HTR-8/SVneo (cell line): ENCODE results near the gene TMEM87A.

ENCODE experiments used
- DNase-seq: peaks from one replicate; pipeline ENCODE4 v3.0.0; 2011; ENCODE audit warnings: low spot score, mixed read lengths; ENCODE audit not compliant: insufficient read length
- FAIRE-seq: peaks from 2 replicates; lab custom pipeline; 2011; peaks lifted over from hg19 to GRCh38; lab: Jason Lieb, UNC

TMEM87A gene

GRCh38 chr15:42210696-42211095 is 62.5 kb downstream of the TMEM87A start:
- no peak for DNase-seq
- no peak for FAIRE-seq

- peak; percentile 67 for FAIRE-seq
- peak; percentile 84 for DNase-seq
Measured at GRCh38 chr15:42207674-42208579, 65.3 kb downstream of the TMEM87A start, which contains the start of gene VPS39. Gene VPS39, minus strand, starts transcription at chr15:42208304. Its CDS starts 151 bp downstream, at chr15:42208153.

- no peak for DNase-seq
- no peak for FAIRE-seq
Measured at GRCh38 chr15:42206406-42206805, 66.8 kb downstream of the TMEM87A start.

GRCh38 chr15:42203891-42204290 is 69.3 kb downstream of the TMEM87A start:
- no peak for FAIRE-seq
- DNase-seq: no peak

GRCh38 chr15:42202653-42203052 is 70.6 kb downstream of the TMEM87A start:
- FAIRE-seq: no peak
- DNase-seq: no peak

- no peak for FAIRE-seq
- DNase-seq: no peak
Measured at GRCh38 chr15:42201801-42202200, 71.4 kb downstream of the TMEM87A start.

- DNase-seq: no peak
Measured at GRCh38 chr15:42199126-42199525, 74.1 kb downstream of the TMEM87A start.

GRCh38 chr15:42198516-42198915 is 74.7 kb downstream of the TMEM87A start:
- FAIRE-seq: no peak
- no peak for DNase-seq

More at GRCh38 chr15:42199126-42199525, 74.1 kb downstream of the TMEM87A start:
- FAIRE-seq: no peak

- peak; percentile 21 for DNase-seq
- no peak for FAIRE-seq
Measured at GRCh38 chr15:42194513-42194912, 78.7 kb downstream of the TMEM87A start.

GRCh38 chr15:42193383-42193782 is 79.8 kb downstream of the TMEM87A start:
- DNase-seq: no peak
- FAIRE-seq: no peak

- FAIRE-seq: no peak
- no peak for DNase-seq
Measured at GRCh38 chr15:42191610-42192346, 81.5 kb downstream of the TMEM87A start.

- no peak for DNase-seq
- no peak for FAIRE-seq
Measured at GRCh38 chr15:42190370-42190769, 82.9 kb downstream of the TMEM87A start.

- DNase-seq (no peak), FAIRE-seq (no peak)
Measured at GRCh38 chr15:42185801-42186200, 87.4 kb downstream of the TMEM87A start.

- DNase-seq (no peak), FAIRE-seq (no peak)
Measured at GRCh38 chr15:42184736-42185135, 88.5 kb downstream of the TMEM87A start.

GRCh38 chr15:42184296-42184695 is 88.9 kb downstream of the TMEM87A start:
- FAIRE-seq (no peak), DNase-seq (no peak)

GRCh38 chr15:42182961-42183360 is 90.3 kb downstream of the TMEM87A start:
- FAIRE-seq (no peak), DNase-seq (no peak)

GRCh38 chr15:42182328-42182886 is 90.8 kb downstream of the TMEM87A start:
- FAIRE-seq (no peak), DNase-seq (no peak)

- FAIRE-seq (no peak), DNase-seq (no peak)
Measured at GRCh38 chr15:42178056-42178455, 95.2 kb downstream of the TMEM87A start.

- no peak for FAIRE-seq
- no peak for DNase-seq
Measured at GRCh38 chr15:42175671-42176070, 97.6 kb downstream of the TMEM87A start.

- FAIRE-seq: no peak
Measured at GRCh38 chr15:42172475-42172874, 100.8 kb downstream of the TMEM87A start.

GRCh38 chr15:42171795-42172194 is 101.4 kb downstream of the TMEM87A start:
- FAIRE-seq (no peak), DNase-seq (no peak)

More at GRCh38 chr15:42172475-42172874, 100.8 kb downstream of the TMEM87A start:
- DNase-seq: no peak
